HL-60 (cell line): Measurements from ENCODE around the gene ANKRD50.

Experiments used
- GABPA ChIP-seq: IDR thresholded peaks from 2 replicates; pipeline ENCODE4 v1.6.1; 2012; ENCODE audit warnings: low read depth
- POLR2AphosphoS5 ChIP-seq: IDR thresholded peaks from 2 replicates; pipeline ENCODE4 v1.6.1; 2012; ENCODE audit warnings: low read depth
- TF ChIP-seq, protein P1 (sequence below): IDR thresholded peaks from one replicate; pipeline ENCODE4 v1.5.1; 2011; ENCODE audit warnings: low read length, control low read depth, inconsistent platforms; ENCODE audit not compliant: insufficient read depth
- TF ChIP-seq, protein P2 (sequence below): IDR thresholded peaks from 2 replicates; pipeline ENCODE4 v1.6.1; 2012; ENCODE audit warnings: low read depth; ENCODE audit not compliant: insufficient replicate concordance

DNA sequence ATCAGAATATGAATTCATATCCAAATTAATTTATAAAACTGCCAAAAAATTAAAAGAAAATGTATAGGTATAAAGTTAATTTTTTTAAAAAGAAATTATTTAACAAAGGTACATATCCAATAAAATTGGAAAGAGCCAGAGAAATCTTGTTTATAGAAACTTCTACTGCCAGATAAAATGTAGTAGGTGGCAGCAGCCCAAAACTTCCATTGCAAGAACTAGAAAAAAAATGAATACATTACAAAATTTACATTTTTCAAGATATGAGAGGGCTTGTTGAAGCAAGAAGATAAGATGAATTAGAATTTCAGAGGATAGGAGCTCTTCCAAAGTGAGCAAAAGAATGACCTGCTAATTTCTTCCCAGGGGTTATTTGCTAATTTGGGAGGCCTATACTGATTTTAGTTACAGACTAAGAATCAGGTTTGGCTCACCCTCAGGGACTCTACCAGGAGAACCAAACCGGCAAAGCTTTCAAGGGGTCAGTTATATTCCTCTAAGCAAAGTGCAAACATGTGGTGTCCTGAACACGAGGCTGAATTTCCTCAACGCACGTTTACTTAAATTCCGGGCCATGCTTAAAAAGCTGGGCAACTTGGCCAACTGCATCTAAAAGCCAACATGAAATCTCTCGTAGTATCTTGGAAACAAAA lies 17.5 kb downstream of the ANKRD50 start:
- no peak for TF ChIP-seq POLR2AphosphoS5
- TF ChIP-seq, protein P1, sequence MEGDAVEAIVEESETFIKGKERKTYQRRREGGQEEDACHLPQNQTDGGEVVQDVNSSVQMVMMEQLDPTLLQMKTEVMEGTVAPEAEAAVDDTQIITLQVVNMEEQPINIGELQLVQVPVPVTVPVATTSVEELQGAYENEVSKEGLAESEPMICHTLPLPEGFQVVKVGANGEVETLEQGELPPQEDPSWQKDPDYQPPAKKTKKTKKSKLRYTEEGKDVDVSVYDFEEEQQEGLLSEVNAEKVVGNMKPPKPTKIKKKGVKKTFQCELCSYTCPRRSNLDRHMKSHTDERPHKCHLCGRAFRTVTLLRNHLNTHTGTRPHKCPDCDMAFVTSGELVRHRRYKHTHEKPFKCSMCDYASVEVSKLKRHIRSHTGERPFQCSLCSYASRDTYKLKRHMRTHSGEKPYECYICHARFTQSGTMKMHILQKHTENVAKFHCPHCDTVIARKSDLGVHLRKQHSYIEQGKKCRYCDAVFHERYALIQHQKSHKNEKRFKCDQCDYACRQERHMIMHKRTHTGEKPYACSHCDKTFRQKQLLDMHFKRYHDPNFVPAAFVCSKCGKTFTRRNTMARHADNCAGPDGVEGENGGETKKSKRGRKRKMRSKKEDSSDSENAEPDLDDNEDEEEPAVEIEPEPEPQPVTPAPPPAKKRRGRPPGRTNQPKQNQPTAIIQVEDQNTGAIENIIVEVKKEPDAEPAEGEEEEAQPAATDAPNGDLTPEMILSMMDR = no peak
- TF ChIP-seq, protein P2, sequence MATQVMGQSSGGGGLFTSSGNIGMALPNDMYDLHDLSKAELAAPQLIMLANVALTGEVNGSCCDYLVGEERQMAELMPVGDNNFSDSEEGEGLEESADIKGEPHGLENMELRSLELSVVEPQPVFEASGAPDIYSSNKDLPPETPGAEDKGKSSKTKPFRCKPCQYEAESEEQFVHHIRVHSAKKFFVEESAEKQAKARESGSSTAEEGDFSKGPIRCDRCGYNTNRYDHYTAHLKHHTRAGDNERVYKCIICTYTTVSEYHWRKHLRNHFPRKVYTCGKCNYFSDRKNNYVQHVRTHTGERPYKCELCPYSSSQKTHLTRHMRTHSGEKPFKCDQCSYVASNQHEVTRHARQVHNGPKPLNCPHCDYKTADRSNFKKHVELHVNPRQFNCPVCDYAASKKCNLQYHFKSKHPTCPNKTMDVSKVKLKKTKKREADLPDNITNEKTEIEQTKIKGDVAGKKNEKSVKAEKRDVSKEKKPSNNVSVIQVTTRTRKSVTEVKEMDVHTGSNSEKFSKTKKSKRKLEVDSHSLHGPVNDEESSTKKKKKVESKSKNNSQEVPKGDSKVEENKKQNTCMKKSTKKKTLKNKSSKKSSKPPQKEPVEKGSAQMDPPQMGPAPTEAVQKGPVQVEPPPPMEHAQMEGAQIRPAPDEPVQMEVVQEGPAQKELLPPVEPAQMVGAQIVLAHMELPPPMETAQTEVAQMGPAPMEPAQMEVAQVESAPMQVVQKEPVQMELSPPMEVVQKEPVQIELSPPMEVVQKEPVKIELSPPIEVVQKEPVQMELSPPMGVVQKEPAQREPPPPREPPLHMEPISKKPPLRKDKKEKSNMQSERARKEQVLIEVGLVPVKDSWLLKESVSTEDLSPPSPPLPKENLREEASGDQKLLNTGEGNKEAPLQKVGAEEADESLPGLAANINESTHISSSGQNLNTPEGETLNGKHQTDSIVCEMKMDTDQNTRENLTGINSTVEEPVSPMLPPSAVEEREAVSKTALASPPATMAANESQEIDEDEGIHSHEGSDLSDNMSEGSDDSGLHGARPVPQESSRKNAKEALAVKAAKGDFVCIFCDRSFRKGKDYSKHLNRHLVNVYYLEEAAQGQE = no peak
- TF ChIP-seq GABPA = no peak
